Stimulated activated CD8-positive, alpha-beta memory T cell treated with anti-CD3 and anti-CD28 coated beads, Interleukin-4, amount 100 ng/mL, for 24 hours (primary cell): ENCODE measurements around the gene USP15.

ENCODE experiments used
- DNase-seq: peaks from one replicate; pipeline ENCODE4 v3.0.0-alpha.2; 2020; ENCODE audit warnings: low read depth

USP15 gene

DNA sequence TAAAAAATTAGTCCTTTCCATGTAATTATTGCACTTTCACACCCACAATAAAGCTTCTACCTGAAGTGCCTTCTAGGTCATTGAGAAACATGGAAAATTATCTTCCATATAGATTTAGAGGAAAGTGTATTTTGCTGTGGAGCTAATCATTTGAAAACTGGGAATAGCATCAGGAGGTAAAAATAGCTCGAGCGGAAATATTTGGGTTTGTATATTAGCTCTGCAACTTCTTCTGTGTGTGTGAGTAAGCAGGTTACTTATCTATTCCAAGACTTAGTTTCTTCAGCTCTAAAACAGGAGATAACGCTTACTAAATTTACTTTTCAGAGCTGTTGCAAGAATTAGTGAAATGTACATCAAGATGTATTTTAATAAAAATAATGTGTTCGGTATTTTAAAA lies 111.5 kb downstream of the USP15 start:
- no peak for DNase-seq

DNA sequence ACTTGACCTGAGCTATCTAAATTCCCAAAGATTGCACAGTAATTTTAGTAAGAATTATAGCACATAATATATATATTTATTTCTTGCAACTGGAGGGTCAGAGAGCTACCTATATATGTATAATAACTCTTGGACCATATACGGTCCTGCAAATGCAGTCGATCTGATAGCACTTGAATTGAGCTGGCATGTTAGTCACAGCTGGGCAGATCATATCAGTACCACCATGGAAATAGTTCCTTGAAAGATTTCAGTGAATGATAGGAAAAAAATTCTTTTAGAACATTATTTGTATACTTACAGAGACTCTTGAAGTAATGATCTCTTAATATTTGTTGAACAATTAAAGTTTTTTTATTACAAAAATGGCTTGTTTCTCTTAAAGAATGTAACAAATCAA lies 111.9 kb downstream of the USP15 start:
- no peak for DNase-seq

DNA sequence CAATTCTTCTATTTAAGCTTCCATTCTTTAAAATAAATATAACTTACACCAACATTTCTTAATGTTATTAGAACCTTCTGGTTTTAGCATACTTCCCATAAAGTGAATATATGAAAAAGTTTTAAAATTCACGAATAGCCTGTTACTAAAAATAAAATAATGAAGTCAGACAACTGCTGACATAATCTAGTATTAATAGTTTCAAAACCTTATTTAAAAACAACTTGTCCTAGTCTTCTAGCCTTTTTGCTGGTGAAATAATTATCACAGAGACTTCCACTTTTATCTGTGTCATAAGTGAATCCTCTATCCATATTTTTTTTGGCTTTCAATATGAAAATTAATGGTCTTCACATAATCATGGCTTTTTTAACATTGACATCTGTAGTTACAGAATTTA lies 112.6 kb downstream of the USP15 start:
- DNase-seq: no peak

DNA sequence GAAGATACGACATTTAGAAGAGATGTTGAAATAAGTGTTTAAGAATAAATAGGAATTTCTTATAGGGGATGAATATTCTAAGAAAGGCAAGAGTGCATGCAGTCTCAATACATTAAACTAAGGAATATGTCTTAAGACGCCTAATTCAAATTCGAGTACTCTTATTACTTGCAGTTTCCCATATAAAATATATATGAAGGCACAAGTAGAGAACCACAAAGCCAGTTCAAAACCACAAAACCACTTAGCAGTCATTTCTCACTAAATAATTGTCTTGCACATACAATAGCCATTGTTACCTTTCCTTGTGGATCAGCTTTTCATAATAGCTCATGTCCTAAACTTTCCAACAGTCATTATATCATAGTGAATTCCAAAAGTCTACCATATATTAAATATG lies 115.4 kb downstream of the USP15 start:
- no peak for DNase-seq

DNA sequence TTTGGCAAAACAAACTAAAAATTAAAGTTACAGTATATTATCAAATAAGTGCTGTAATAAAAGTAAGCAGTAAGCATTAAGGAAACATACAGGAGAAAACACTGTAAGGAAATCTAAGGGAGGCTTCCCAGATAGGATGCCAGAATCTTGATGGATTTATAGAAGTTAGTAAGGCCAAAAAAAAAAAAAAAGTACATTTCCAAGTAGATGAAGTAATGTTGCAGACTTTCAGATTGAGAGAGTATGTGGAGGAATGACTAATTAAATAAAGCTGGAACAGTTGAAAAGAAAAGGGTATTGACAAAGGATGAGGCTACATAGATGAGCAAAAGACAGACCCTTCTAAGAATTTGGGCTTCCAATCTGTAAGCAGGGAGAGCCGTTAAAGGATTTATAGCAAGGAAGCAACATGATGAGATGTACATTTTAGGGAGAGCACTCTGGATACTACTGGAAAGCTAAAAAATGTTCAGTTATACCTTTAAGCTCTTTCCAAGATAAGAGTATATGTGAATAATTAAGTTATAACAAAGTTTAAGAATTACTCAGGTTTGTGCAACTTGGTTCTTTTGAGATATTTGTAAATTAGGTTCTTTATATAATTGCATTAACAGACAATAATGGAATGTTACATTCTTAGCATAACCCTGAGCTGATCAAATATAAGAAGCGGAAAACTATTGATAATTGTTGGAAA lies 119.0 kb downstream of the USP15 start:
- no peak for DNase-seq

DNA sequence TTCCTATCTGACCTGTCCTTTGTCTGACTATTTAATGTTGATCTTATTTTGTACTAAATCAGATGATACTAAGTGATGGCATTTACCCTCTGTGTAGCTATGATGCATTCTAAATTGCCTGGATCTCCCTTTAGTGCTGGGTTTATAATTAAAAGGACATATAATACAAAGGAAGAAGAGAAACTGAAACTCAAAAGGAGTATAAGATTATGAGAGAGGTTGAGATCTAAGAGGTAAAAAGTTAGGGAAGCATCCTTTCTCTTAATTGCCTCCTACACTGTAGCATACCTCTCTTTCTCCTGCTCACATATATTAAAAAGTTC lies 119.5 kb downstream of the USP15 start:
- DNase-seq: no peak

DNA sequence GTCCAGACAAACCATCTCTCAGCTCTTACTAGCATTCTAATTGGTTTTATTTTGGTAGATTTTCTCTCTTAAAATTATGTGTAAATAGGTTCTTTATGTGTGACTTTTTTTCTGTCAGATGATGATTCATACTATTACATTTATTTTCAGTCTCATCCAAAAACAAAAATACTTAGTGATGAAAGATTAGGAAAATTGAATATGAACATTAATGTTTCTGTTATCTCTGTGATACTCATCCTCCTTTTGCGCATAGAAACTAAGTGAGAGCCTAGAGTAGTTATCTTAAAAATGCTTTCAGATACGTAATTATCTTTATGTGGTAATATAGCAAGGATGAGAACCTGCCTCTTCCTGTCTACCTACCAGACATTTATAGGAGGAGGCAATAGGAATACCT lies 122.3 kb downstream of the USP15 start:
- DNase-seq: no peak

DNA sequence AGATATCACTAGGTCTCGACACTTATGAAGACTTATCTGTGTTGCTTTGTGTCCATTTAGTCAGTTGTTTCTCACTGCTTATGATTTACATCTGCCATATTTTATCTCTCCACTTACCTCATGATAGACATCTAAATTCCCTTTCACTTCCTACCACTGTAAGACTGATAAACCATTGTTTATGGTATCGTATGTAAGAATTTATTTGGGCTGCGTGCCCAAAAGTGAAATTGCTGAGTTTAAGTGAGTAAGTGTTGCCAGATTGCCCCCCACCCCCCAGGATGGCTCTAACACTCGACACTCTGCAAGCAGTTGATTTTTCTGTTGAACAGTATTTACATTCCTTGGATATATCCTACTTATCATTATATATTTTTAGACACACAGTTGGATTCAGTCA lies 136.5 kb downstream of the USP15 start:
- no peak for DNase-seq

DNA sequence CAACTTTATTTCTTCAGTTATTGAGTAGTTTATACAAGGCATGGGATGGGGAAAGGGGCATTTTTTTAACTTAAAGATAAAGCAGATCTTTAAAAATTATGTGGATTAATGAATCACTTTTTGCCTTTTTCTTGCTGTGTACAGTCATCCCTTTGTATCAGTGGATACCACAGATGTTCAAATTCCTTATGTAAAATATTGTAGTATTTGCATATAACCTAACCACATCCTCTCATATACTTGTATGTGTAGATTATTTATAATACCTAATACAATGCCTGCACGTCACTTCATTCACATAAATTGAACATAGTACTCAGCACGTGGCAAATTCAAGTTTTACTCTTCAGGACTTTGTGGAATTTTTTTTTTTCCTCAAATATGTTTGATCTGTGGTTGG lies 139.9 kb downstream of the USP15 start:
- no peak for DNase-seq

DNA sequence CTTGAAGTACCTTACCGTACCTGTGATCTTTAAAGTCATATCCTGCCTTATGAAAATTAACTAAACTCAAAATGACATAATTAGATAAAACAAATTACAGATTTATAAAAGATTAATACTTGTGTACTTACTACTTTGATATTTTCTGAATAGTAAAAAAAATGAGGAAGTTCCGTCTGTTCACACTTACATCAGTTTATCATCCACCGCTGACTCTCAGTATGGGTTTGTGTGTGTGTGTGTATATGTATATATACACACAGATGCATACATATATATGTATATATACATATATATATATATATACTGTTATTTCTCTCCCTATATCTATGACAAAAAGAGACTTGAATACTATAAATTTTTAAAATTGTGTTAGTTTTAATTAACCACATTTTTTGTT lies 141.4 kb downstream of the USP15 start:
- no peak for DNase-seq

DNA sequence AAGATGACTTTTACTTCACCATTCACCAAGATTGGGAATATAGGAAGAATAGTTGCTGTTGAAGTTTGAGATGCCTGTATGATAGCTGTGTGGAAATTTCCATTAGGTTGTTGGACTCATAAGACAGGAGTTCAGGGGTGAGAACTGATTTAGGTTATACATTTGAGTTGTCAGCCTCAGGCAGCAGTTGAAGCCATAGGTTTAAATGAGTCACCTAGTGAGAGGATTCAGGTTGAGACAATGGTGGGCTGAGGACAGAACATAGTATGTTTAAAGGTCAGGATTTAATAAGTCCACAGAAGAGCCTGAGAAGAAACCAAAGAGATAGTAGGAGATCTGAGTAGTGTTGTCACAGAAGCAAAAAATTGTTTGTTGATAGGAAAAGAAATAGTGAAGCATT lies 142.8 kb downstream of the USP15 start:
- DNase-seq: no peak

DNA sequence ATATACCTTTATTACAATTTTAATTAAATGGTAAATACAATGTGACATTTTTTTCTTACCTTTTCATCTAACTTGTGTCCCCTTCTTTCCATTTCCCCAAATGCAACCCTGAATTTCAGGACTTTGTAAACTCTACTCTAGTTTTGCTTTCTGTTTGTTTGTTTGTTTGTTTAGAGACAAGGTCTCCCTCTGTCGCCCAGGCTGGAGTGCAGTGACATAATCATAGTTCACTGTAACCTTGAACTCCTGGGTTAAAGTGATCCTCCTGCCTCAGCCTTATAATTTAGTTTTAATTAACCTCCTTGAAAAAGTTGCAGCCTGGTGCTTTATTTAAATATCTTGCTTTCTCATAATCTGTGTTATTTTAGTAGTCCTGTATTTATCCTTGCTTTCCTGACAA lies 147.4 kb downstream of the USP15 start:
- no peak for DNase-seq

DNA sequence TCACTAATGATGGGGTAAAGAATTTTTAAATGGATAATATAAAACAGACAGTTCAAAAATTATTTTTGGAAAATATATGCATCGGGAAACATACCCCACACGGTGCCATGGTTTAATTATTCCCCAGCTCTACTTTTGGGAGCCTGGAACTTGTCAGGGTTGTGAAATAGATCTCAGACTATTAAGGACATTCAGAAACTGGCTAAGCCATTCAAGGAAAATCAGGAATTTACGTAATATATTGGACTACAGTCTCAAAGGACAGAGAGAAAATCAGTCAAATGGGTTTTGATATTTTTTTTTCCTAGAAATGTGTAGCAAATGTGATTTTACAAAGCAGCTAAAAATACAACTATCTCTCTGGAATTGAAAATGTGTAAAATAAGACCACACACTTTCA lies 148.9 kb downstream of the USP15 start:
- DNase-seq: no peak

DNA sequence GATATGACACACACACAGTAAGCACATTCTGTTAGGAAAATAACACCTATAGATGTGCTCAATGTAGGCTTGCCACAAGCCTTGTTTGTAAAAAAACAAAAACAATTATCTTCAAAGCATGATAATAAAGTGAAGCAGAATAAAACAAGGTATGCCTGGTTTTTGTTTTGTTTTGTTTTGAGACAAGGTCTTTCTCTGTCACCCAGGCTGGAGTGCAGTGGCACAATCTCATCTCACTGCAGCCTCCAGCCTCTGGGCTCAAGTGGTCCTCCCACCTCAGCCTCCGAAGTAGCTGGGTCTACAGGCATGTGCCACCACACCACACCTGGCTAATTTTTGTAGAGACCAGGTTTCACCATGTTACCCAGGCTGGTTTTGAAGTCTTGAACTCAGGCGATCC lies 154.0 kb downstream of the USP15 start:
- DNase-seq: no peak

DNA sequence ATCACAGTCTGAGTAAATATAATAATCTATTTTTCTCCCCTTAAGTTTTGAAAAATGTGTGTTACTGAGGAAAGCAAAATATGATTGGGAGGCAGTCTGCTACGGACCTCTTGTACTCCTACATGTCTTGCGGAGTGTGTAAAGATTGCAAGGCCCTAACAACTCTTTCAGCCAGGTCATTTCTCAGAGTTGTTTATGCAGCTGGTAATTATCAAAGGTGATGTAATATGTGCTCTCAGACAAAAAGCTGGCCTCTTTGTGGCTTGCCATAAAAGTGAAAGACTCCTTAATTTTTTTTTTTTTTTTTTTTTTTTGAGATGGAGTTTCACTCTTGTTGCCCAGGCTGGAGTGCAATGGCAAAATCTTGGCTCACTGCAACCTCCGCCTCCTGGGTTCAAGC lies 165.9 kb downstream of the USP15 start:
- no peak for DNase-seq

DNA sequence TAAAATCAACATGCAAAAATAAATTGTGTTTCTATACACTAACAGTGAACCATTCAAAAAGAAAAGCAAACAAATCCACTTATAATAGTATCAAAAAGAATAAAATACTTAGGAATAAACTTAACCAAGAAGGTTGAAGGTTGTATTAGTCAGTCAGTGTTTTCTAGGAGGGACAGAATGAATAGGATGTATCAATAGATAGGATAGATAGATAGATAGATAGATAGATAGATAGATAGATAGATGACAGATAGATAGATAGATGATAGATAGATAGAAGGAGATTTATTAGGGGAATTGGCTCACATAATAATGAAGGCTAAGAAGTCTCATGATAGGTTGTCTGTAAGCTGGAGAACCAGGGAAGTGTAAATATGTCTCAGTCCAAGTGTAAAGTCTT lies 169.3 kb downstream of the USP15 start:
- no peak for DNase-seq

DNA sequence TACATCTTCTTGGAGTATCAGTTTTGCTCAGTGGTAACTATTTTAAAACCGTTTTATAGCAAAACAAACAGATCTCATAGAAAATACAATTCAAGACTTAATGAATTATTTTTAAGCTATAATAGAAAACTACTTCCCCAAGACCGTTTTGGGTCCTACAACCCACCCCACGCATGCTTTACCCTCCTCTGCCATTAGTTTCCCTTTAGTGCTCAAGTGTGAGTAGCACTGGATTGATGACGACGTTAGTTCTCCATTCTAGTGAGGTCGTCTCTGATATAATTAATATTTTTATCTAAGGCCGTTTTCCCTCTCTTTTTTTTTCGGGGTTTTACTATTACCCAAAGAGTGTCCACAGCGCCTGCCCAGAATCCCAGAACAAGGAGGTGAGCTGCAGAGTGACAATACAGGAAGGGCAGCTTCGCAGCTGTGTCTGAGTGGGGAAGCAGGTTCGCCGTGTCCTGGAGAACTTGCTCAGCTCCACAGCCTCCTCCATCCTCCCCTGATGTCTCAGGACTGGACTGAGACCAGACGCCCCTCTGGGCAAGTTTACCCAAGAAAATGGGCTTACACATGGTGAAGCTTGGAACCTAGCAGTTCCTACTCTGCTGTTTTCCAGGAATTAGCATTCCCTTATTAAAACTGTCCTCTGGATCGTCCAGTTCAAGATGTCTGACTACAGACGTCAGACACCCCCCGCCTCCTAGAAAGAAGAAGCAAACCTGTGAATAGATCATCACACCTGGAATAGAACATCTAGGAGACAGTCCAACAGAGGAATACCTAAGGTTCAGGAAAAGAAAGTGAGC lies 174.5 kb downstream of the USP15 start:
- DNase-seq: no peak

DNA sequence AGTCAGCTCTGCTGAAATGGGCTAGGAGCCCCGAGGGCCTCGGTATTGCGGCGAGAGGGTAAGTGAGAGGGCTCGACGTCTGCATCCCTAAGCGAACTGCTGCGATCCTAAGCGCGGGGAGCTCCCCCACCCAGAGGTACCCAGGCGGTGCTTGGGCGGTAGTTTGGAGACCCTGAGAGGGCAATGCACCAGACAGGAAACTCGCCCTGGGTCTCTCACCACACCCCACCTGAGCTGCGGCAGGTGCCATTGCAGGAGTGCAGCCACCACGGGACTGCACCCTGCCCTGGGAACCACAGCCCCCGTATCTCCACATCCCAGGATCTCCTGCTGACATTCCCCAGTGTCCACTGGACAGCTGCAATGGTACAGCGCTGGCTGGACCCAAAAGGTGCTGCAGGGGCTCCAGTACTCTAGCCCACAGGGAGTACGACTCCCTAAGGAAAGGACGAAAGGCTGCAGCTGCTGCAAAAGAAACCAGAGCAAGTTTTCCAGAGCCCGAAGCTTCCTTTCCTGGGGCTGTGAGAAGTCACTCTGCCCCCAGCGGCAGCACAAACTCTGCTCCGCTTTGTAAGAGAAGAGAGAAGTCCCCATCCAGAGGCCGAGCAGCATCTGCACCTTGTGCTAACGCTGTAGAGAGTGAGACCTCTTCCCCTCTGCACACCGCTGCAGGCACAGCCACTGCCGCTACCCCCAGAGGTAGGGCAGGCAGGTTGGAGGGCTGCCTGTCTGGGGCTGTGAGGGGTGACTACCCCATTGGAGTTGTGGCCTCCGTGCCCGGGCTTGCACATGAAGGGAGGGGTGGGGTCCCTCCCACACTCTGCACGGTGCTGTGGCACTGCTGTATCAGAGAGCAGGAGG lies 175.3 kb downstream of the USP15 start:
- DNase-seq: no peak

DNA sequence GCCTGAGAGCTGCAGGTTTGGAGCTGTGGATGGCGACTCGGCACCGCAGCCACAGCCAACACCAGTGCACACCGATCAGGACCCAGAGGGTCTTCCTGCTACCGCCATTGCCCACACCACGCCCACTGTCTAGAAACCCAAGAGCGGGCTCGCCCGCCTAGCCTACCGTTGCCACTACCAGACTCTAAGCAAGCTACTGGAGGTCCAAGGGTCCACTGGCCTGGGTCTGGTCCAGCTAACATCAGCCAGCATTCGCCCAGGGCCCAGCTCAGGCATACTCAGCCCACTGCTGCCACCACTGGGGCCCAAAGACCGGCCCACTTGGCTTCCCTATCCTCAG lies 175.9 kb downstream of the USP15 start:
- DNase-seq: no peak

DNA sequence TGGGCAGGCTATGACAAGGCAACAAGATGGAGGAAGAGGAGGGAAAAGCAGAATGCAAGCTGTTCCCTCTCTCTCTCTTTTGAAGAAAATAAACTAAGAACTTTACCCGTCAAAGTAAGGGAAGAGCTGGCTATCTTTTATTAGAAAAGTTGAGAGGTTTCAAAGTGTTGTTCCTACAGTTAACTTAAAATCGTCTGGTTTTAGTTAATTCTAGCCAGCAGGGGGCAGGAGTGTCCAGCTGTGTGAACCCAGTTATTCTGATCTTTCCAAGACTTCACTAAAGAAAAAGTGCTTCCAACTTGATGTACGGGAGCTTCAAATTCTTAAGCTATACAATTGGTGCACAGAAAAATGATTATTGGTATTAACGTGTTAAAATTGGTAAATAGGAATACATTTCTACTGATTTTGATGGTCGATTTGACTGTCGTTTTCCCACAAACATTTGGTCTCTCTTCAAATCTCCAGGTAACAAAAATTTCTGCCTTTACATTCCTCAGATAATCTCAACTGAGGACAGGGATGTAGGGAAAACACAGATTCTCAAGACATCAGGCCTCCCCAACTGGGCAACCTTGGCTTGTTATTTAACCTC lies 178.0 kb downstream of the USP15 start:
- DNase-seq: no peak

DNA sequence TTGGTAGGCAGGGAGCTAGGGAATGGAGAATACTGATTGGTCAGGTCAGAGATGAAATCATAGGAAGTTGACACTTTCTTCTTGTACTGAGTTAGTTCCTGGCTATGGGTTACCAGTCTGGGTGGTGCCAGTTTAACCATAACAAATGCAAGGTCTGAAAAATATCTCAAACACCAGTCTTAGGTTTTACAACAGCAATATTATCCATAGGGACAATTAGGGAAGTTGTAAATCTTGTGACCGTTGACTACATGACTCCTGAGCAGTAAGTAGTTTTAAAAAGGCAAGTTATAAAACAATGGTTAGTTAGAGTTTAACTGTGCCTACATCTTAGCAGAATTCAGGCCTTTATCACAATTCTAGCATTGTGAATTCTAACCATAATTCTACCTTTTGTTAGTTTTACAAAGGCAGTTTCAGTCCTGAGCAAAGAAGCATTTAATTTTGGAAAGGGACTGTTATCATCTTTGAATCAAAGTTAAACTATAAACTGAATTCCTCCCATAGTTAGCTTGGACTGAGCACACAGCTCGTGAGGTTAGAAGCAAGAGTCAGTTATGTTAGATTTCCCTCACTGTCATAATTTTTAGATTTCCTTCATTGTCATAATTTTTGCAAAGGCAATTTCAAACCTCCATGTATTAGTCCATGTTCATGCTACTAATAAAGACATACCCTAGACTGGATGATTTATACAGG lies 186.7 kb downstream of the USP15 start:
- DNase-seq: no peak

DNA sequence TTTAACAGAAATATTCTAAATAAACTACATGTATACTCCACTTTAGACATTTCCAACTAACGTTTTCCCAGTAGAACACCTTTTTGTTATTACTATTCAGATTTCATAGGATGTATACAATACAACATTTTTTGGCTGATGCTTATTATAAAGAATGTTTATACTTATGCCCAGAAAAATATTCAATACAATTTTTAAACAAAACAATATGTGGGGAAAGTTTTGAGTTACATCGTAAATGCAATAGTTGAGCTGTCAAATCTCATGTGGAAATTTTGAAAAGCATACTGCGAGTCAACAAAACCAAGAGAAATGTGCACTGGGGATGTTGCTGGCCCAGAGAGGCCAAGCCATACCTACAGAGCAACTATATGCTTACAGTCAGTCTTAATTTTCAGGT lies 188.2 kb downstream of the USP15 start:
- DNase-seq: no peak
